HepG2 (cell line): ENCODE data around the gene AFDN. TPM values are rescaled to one million over a fixed set of nuclear protein-coding genes. Genes with fewer than 3 reads are reported as not detected.
A peak's percentile ranks its signal among the peaks of the same experiment; 100 is the strongest.

Source experiments
- ATAC-seq: fragments of 200-7000 bp; cut with Tn5 transposase; 3 replicates; pipeline ENCODE4 v1.9.1; 2020; ENCODE audit warnings: mild to moderate bottlenecking, moderate library complexity
- BruUV-seq: library from RNA; stranded (reverse); fragments of 400-500 nt; replicated peaks from 2 replicates; lab custom pipeline; 2021; lab: Mats Ljungman, UMichigan
- CTCF ChIA-PET: fragments of 300-600 bp; formaldehyde crosslinking; extraction: SDS; loops from one replicate; lab custom pipeline; 2021; ENCODE audit warnings: low total read pairs, inconsistent platforms, low intra/inter-chr PET ratio; lab: Yijun Ruan, JAX
- POLR2A ChIA-PET: fragments of 350-600 bp; sonication (Branson Sonifier 250); formaldehyde crosslinking; loops from one replicate; lab custom pipeline; 2020; ENCODE audit warnings: antibody characterized with exemption, inconsistent platforms; lab: Yijun Ruan, JAX
- DNase-seq: peaks from one replicate; pipeline ENCODE4 v3.0.0-alpha.2; 2015; ENCODE audit warnings: low spot score
- FAIRE-seq: peaks from 3 replicates; lab custom pipeline; 2011; peaks lifted over from hg19 to GRCh38; lab: Jason Lieb, UNC
- H2AFZ ChIP-seq: one replicate; pipeline ENCODE4 v1.6.1; 2011; ENCODE audit warnings: low read length, inconsistent platforms
- H3K27ac ChIP-seq: fragments of 300-600 bp; 3 replicates; pipeline ENCODE4 v1.8.0; 2011; ENCODE audit warnings: mixed run types, mild to moderate bottlenecking, mixed read lengths, low read length, inconsistent platforms; ENCODE audit not compliant: insufficient read depth; ENCODE audit errors: extremely low read length
- H3K27me3 ChIP-seq, 2 experiments: fragments of 200-600 bp in 1 of 2; 2 replicates in 1 of 2; 3 replicates in 1 of 2; pipeline versions ENCODE4 v1.6.0 to v1.8.0; 2011; ENCODE audit warnings: low read length in 2 of 2, mild to moderate bottlenecking in 2 of 2, moderate library complexity in 2 of 2, inconsistent platforms in 1 of 2; ENCODE audit not compliant: insufficient read depth in 2 of 2, control insufficient read depth in 1 of 2
- H3K36me3 ChIP-seq, 2 experiments: fragments of 200-600 bp in 1 of 2; replicated peaks in 1 of 2; 2 replicates in 1 of 2; 3 replicates in 1 of 2; pipeline versions ENCODE4 v1.5.1 to v1.8.0; 2011; ENCODE audit warnings: low read length in 2 of 2, inconsistent platforms in 1 of 2; ENCODE audit not compliant: insufficient read depth in 2 of 2, control insufficient read depth in 1 of 2
- H3K4me1 ChIP-seq: 2 replicates; pipeline ENCODE4 v1.5.1; 2012; ENCODE audit warnings: low read length, inconsistent platforms; ENCODE audit not compliant: insufficient read depth
- H3K4me2 ChIP-seq: 2 replicates; pipeline ENCODE4 v1.6.0; 2011; ENCODE audit warnings: low read depth, low read length, inconsistent platforms
- H3K4me3 ChIP-seq, 3 experiments: fragments of 200-600 bp in 1 of 3; sonication (generic), shearing (Covaris generic) in 1 of 3; replicated peaks in 1 of 3; 2 replicates each; pipeline ENCODE4 v1.5.1; 2011 to 2016; ENCODE audit warnings: low read length in 3 of 3, inconsistent platforms in 2 of 3, low read depth in 2 of 3, mild to moderate bottlenecking in 2 of 3, control low read depth in 1 of 3, mixed read lengths in 1 of 3; ENCODE audit not compliant: insufficient read depth in 1 of 3
- H3K79me2 ChIP-seq: one replicate; pipeline ENCODE4 v1.6.1; 2011; ENCODE audit warnings: low read length, inconsistent platforms; ENCODE audit not compliant: insufficient read depth
- H3K9ac ChIP-seq: 2 replicates; pipeline ENCODE4 v1.6.0; 2011; ENCODE audit warnings: mild to moderate bottlenecking, low read depth, low read length, inconsistent platforms; ENCODE audit not compliant: insufficient read depth
- H3K9me3 ChIP-seq: 2 replicates; pipeline ENCODE4 v1.5.1; 2012; ENCODE audit warnings: mild to moderate bottlenecking, low read length
- H4K20me1 ChIP-seq: 2 replicates; pipeline ENCODE4 v1.6.0; 2011; ENCODE audit warnings: inconsistent platforms, mild to moderate bottlenecking, low read length, moderate library complexity; ENCODE audit not compliant: insufficient read depth
- ATF7 ChIP-seq, 2 experiments: fragments of 450-650 bp in 1 of 2; sonication (generic) in 1 of 2; formaldehyde crosslinking in 1 of 2; IDR thresholded peaks; 2 replicates each; pipeline versions ENCODE4 v1.4.0 to v1.6.1; 2016 to 2020; ENCODE audit warnings: antibody characterized with exemption in 1 of 2, mild to moderate bottlenecking in 1 of 2, missing genetic modification reagents in 1 of 2
- IKZF4 ChIP-seq: sonication (generic); formaldehyde crosslinking; IDR thresholded peaks from 2 replicates; pipeline ENCODE4 v1.5.1; 2020; ENCODE audit warnings: borderline replicate concordance, mild to moderate bottlenecking, low read depth, missing genetic modification reagents; ENCODE audit errors: not compliant biosample characterization
- PCBP1 ChIP-seq: fragments of 200-400 bp; formaldehyde crosslinking; IDR thresholded peaks from 2 replicates; pipeline ENCODE4 v1.6.1; 2017; ENCODE audit warnings: mild to moderate bottlenecking, low read depth, low read length, borderline replicate concordance
- TCF7L2 ChIP-seq: IDR thresholded peaks from 2 replicates; pipeline ENCODE4 v1.6.1; 2011; ENCODE audit warnings: mild to moderate bottlenecking, low read depth, low read length, moderate library complexity
- ZBTB7A ChIP-seq: sonication (generic); formaldehyde crosslinking; IDR thresholded peaks from 2 replicates; pipeline ENCODE4 v1.8.0; 2022; ENCODE audit warnings: mild to moderate bottlenecking, missing genetic modification reagents
- ZFP1 ChIP-seq: IDR thresholded peaks from 2 replicates; pipeline ENCODE4 v1.6.1; 2016
- ZNF747 ChIP-seq: sonication (generic); formaldehyde crosslinking; IDR thresholded peaks from 2 replicates; pipeline ENCODE4 v1.8.1; 2023; ENCODE audit warnings: missing genetic modification reagents, mild to moderate bottlenecking, borderline replicate concordance
- WGBS: methylation state at CpG from one replicate; pipeline ENCODE4 v1.1.6; 2017; ENCODE audit warnings: low lambda C conversion rate; 5-methylcytosine and 5-hydroxymethylcytosine counted together
- in situ Hi-C: cut with HindIII; loops from 2 replicates; pipeline ENCODE4 v1.10.0; 2017; ENCODE audit warnings: low pct_unique_long_range_greater_than_20kb; ENCODE audit not compliant: extremely low pct_ligation_motif_present
- intact Hi-C: fragments of 100-400 bp; cut with micrococcal nuclease; formaldehyde crosslinking; loops from one replicate; pipeline ENCODE4 v1.10.0; 2022; ENCODE audit not compliant: unreplicated experiment
- polyA plus RNA-seq, 8 experiments: library from polyadenylated mRNA; depleted of rRNA in 3 of 8; stranded (reverse) in 7 of 8; unstranded in 1 of 8; fragments of >200 nt; fragmentation: Illumina TruSeq in 4 of 8; extraction: Trizol in 4 of 8; gene quantifications; 2 replicates each; pipeline versions ENCODE4 v1.2.1 to v1.2.3, GENCODE V29; 2011 to 2016; ENCODE audit warnings: low read depth in 4 of 8, missing spikeins in 1 of 8, mixed read lengths in 1 of 8; ENCODE audit not compliant: insufficient read depth in 1 of 8
- total RNA-seq, 5 experiments: library from RNA; depleted of rRNA; stranded (reverse); fragments of >200 nt; fragmentation: Illumina TruSeq; extraction: Trizol; gene quantifications; 2 replicates each; pipeline ENCODE4 v1.2.3, GENCODE V29; 2016; ENCODE audit warnings: low read depth in 1 of 5
- TF ChIP-seq, protein P1 (sequence below): sonication (generic); formaldehyde crosslinking; IDR thresholded peaks from 2 replicates; pipeline ENCODE4 v1.5.1; 2020; ENCODE audit warnings: missing genetic modification reagents, mild to moderate bottlenecking, borderline replicate concordance
- TF ChIP-seq, protein P2 (sequence below): sonication (generic); formaldehyde crosslinking; IDR thresholded peaks from 2 replicates; pipeline ENCODE4 v1.4.0; 2020; ENCODE audit warnings: missing genetic modification reagents, borderline replicate concordance
- TF ChIP-seq, protein P3 (sequence below): sonication (generic); formaldehyde crosslinking; IDR thresholded peaks from 2 replicates; pipeline ENCODE4 v1.8.1; 2023; ENCODE audit warnings: mild to moderate bottlenecking, inconsistent platforms, moderate library complexity, missing genetic modification reagents, borderline replicate concordance

Gene AFDN
- total and polyA plus RNA-seq, 2 of the 13 experiments (the other 11 are each of a cell fraction or from before 2014, with no cell fraction given), result 136 to 151 TPM

GRCh38 chr6:167797011-167797471 lies 29.7 kb upstream of the AFDN start:
- Histone ChIP-seq H3K4me3 (no peak overlapping the region), H3K9ac (no peak overlapping the region), H3K27me3 (peaks cover 0 to 2% of the 10 kb centered on the region in 2 experiments; a peak in 2 of 5 replicates), H4K20me1 (no peaks in the 10 kb centered on the region), H2AFZ (no peak overlapping the region), H3K27ac (no peak overlapping the region), H3K4me2 (no peak overlapping the region), H3K4me1 (peaks cover 23% of the 10 kb centered on the region), H3K9me3 (no peaks in the 10 kb centered on the region), H3K79me2 (no peaks in the 10 kb centered on the region), H3K36me3 (no peaks in the 10 kb centered on the region)
- ATAC-seq (no peak), DNase-seq (no peak), FAIRE-seq (no peak)
- in situ Hi-C loops, result no loop called here
- intact Hi-C loops, result no loop called here
- TF ChIP-seq, protein P1, sequence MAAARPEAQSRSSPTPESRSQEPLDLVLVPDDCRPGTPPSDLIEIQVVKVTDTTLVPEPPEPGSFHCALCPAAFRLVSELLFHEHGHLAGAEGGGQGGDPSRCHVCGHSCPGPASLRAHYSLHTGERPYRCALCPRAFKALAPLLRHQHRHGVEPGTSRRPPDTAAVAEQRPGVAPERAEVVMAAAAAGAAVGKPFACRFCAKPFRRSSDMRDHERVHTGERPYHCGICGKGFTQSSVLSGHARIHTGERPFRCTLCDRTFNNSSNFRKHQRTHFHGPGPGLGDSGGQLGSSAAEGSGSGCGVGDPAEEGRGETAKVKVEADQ (CRISPR knock-in tag), result no peak
- TF ChIP-seq TCF7L2, result no peak
- 0 out of 2 replicates have a peak, but pooled peaks have one; percentile 30 for TF ChIP-seq PCBP1
- ChIA-PET CTCF (no interaction called here), POLR2A (interaction anchor here (1.2 kb wide), 1 partner anchor 9 kb away, joined by 3 read pairs; no protein-coding TSS in a partner anchor)
- 87% methylated on average over 31 of the region's 31 CpGs for WGBS
- no TSS peak for BruUV-seq

- no peaks in the 10 kb centered on the region for H4K20me1 ChIP-seq
- ATAC-seq (no peak), FAIRE-seq (no peak), DNase-seq (no peak)
- in situ Hi-C loops (no loop called here), intact Hi-C loops (no loop called here)
- ChIA-PET CTCF (no interaction called here), POLR2A (no interaction called here)
- H3K4me2 ChIP-seq, result no peak overlapping the region
- H3K36me3 ChIP-seq, result no peaks in the 10 kb centered on the region
- peaks cover 25% of the 10 kb centered on the region for H3K4me1 ChIP-seq
- no TSS peak for BruUV-seq
- no peak overlapping the region for H2AFZ ChIP-seq
- H3K27ac ChIP-seq, result no peak overlapping the region
- no peaks in the 10 kb centered on the region for H3K9me3 ChIP-seq
- peaks cover 0 to 2% of the 10 kb centered on the region in 2 experiments; a peak in 2 of 5 replicates for H3K27me3 ChIP-seq
- H3K79me2 ChIP-seq, result no peaks in the 10 kb centered on the region
- H3K4me3 ChIP-seq, result no peak overlapping the region
- 77% methylated on average over 20 of the region's 20 CpGs for WGBS
- no peak overlapping the region for H3K9ac ChIP-seq
- TF ChIP-seq, protein P2, sequence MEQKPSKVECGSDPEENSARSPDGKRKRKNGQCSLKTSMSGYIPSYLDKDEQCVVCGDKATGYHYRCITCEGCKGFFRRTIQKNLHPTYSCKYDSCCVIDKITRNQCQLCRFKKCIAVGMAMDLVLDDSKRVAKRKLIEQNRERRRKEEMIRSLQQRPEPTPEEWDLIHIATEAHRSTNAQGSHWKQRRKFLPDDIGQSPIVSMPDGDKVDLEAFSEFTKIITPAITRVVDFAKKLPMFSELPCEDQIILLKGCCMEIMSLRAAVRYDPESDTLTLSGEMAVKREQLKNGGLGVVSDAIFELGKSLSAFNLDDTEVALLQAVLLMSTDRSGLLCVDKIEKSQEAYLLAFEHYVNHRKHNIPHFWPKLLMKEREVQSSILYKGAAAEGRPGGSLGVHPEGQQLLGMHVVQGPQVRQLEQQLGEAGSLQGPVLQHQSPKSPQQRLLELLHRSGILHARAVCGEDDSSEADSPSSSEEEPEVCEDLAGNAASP (CRISPR knock-in tag), result no peak
- no peak for TF ChIP-seq ZNF747 (CRISPR knock-in tag)
- TF ChIP-seq ZBTB7A, result no peak
- TF ChIP-seq, protein P3, sequence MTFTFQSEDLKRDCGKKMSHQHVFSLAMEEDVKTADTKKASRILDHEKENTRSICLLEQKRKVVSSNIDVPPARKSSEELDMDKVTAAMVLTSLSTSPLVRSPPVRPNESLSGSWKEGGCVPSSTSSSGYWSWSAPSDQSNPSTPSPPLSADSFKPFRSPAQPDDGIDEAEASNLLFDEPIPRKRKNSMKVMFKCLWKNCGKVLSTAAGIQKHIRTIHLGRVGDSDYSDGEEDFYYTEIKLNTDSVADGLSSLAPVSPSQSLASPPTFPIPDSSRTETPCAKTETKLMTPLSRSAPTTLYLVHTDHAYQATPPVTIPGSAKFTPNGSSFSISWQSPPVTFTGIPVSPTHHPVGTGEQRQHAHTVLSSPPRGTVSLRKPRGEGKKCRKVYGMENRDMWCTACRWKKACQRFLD (CRISPR knock-in tag), result no peak
- no peak for TF ChIP-seq IKZF4
- TF ChIP-seq ATF7 (IDR thresholded peaks at IDR 0.05), result no peak
- no peak for TF ChIP-seq ATF7 (CRISPR knock-in tag; IDR thresholded peaks at IDR 0.05)
- TF ChIP-seq ZFP1 (CRISPR knock-in tag), result no peak
Measured at GRCh38 chr6:167797476-167798265, 29.0 kb upstream of the AFDN start.
